Lower lobe of right lung (tissue), 2 donors: ENCODE measurements around the gene MRPS6. TPM values are rescaled to one million over a fixed set of nuclear protein-coding genes. Genes with fewer than 3 reads are reported as not detected.

Experiments used
- ATAC-seq, 2 donors: fragments of 200-7000 bp; cut with Tn5 transposase; one replicate each; pipeline ENCODE4 v1.9.1; 2020 to 2022; ENCODE audit warnings: mild to moderate bottlenecking in 2 of 2, moderate library complexity in 2 of 2
- DNase-seq: peaks from one replicate; pipeline ENCODE4 v3.0.0-alpha.2; 2020
- H3K27ac ChIP-seq: fragments of 200-600 bp; one replicate; pipeline ENCODE4 v1.8.0; 2022
- H3K27me3 ChIP-seq: fragments of 200-600 bp; one replicate; pipeline ENCODE4 v1.8.0; 2022; ENCODE audit warnings: low read depth
- H3K36me3 ChIP-seq: fragments of 200-600 bp; one replicate; pipeline ENCODE4 v1.8.0; 2022; ENCODE audit warnings: mild to moderate bottlenecking
- H3K4me1 ChIP-seq: fragments of 200-600 bp; one replicate; pipeline ENCODE4 v1.8.0; 2022
- H3K4me3 ChIP-seq: fragments of 200-600 bp; one replicate; pipeline ENCODE4 v1.8.0; 2022; ENCODE audit warnings: mild to moderate bottlenecking
- H3K9me3 ChIP-seq: fragments of 200-600 bp; one replicate; pipeline ENCODE4 v1.8.0; 2022
- CTCF ChIP-seq: fragments of 200-600 bp; IDR thresholded peaks from one replicate; pipeline ENCODE4 v1.8.0; 2022; ENCODE audit warnings: antibody characterized with exemption, mild to moderate bottlenecking
- intact Hi-C: fragments of 100-400 bp; cut with DNase I; formaldehyde crosslinking; loops from one replicate; pipeline ENCODE4 v1.11.0; 2022
- total RNA-seq: library from RNA; stranded (reverse); fragmentation: NEBNext Ultra II Directional; extraction: Animal tissue kit (Norgen Biotek cat#: 25700); gene quantifications from one replicate; pipeline ENCODE4 v1.2.1, GENCODE V29; 2021
- donor health status: DM: no; HTN: yes; CAD: no; lungs with severe emphysema.

MRPS6 gene
- total RNA-seq, 1 donor from 2014 or later = 44.5 TPM

- H3K4me1 ChIP-seq = no peaks in the 10 kb centered on the region
- H3K27me3 ChIP-seq = no peaks in the 10 kb centered on the region
- TF ChIP-seq CTCF = no peak
- no peaks in the 10 kb centered on the region for H3K9me3 ChIP-seq
- ATAC-seq (no peak), DNase-seq (no peak)
- H3K27ac ChIP-seq = no peak overlapping the region
- H3K36me3 ChIP-seq = no peaks in the 10 kb centered on the region
- no peak overlapping the region for H3K4me3 ChIP-seq
- intact Hi-C loops = no loop called here
These were observed 79.1 kb downstream of the MRPS6 start for GRCh38 chr21:34152500-34152899.

DNA sequence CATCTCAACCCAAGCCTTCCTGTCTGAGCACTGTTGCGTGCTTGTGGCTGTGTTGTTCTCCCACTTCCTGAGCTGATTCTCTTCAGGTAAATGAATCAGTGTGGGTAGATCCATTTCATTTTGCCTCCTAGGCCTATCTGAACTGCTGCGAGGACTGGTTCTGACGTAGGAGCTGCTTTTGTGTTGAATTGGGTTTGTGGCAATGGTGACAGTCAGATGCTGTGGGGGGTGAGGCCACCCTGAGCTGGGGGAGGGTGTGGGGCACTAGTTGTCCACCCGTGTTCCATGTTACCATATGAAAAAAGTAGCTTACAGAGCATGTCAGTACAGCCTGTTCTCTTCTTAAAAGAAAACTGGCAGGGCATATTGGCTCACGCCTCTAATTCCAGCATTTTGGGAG, 81.5 kb downstream of the MRPS6 start:
- DNase-seq (no peak), ATAC-seq (no peak)
- no peaks in the 10 kb centered on the region for H3K4me1 ChIP-seq
- H3K27ac ChIP-seq = no peak overlapping the region
- no peaks in the 10 kb centered on the region for H3K27me3 ChIP-seq
- no peaks in the 10 kb centered on the region for H3K9me3 ChIP-seq
- H3K36me3 ChIP-seq = no peaks in the 10 kb centered on the region
- no peak overlapping the region for H3K4me3 ChIP-seq
- intact Hi-C loops = no loop called here
- no peak for TF ChIP-seq CTCF

- Histone ChIP-seq H3K27me3 (no peaks in the 10 kb centered on the region), H3K9me3 (no peaks in the 10 kb centered on the region), H3K4me3 (no peak overlapping the region), H3K36me3 (no peaks in the 10 kb centered on the region), H3K27ac (no peak overlapping the region), H3K4me1 (no peaks in the 10 kb centered on the region)
- ATAC-seq (no peak), DNase-seq (no peak)
- intact Hi-C loops = no loop called here
- TF ChIP-seq CTCF = no peak
These were observed 83.6 kb downstream of the MRPS6 start for GRCh38 chr21:34156957-34157356.

DNA sequence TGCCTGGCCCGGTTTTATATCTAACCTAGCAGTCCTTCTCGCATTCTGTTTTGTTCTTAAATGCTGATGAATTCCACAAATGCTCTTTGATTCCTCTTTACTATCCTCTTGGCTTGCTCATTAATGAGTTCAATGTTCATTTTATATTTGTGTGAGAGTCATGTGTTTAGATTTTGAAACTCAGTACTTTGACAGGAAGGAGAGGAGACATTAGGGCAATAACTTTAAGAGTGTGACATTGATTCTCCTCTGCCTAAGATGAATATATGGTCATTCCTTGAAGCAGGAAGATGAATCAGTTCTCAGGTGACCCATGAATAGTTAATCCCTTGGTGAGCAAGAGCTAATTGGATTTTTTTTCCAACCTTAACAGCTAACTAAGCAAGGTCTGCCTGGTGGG, 84.1 kb downstream of the MRPS6 start:
- DNase-seq (no peak), ATAC-seq (no peak)
- no peaks in the 10 kb centered on the region for H3K4me1 ChIP-seq
- no peak overlapping the region for H3K27ac ChIP-seq
- no peak overlapping the region for H3K4me3 ChIP-seq
- H3K36me3 ChIP-seq = no peaks in the 10 kb centered on the region
- H3K9me3 ChIP-seq = no peaks in the 10 kb centered on the region
- H3K27me3 ChIP-seq = no peaks in the 10 kb centered on the region
- no peak for TF ChIP-seq CTCF
- intact Hi-C loops = no loop called here

- H3K36me3 ChIP-seq = no peaks in the 10 kb centered on the region
- H3K4me3 ChIP-seq = no peak overlapping the region
- TF ChIP-seq CTCF = no peak
- H3K9me3 ChIP-seq = peaks cover 11% of the 10 kb centered on the region
- H3K27me3 ChIP-seq = no peaks in the 10 kb centered on the region
- H3K4me1 ChIP-seq = no peaks in the 10 kb centered on the region
- no peak overlapping the region for H3K27ac ChIP-seq
- ATAC-seq (no peak), DNase-seq (no peak)
- intact Hi-C loops = no loop called here
These were observed 85.8 kb downstream of the MRPS6 start for GRCh38 chr21:34158866-34159835.
